ES-I3 (cell line): ENCODE data around the gene TTPAL.

Source experiments
- H3K36me3 ChIP-seq: 2 replicates; pipeline ENCODE4 v1.6.1; 2013; ENCODE audit warnings: mild to moderate bottlenecking, low read length, control low read depth, moderate library complexity; ENCODE audit not compliant: insufficient read depth
- H3K4me1 ChIP-seq: 2 replicates; pipeline ENCODE4 v1.6.1; 2013; ENCODE audit warnings: mild to moderate bottlenecking, control low read depth, low read length; ENCODE audit not compliant: insufficient read depth
- H3K9ac ChIP-seq: 2 replicates; pipeline ENCODE4 v1.6.1; 2013; ENCODE audit warnings: low read depth, mild to moderate bottlenecking, low read length, moderate library complexity
- H3K9me3 ChIP-seq: 2 replicates; pipeline ENCODE4 v1.6.1; 2013; ENCODE audit warnings: mild to moderate bottlenecking, low read length, moderate library complexity; ENCODE audit not compliant: control insufficient read depth, insufficient read depth

The TTPAL gene

GRCh38 chr20:44540834-44541233 is 65.2 kb downstream of the TTPAL start:
- no peaks in the 10 kb centered on the region for H3K9me3 ChIP-seq
- H3K9ac ChIP-seq, result no peak overlapping the region
- H3K36me3 ChIP-seq, result no peaks in the 10 kb centered on the region
- peaks cover 7% of the 10 kb centered on the region for H3K4me1 ChIP-seq

DNA sequence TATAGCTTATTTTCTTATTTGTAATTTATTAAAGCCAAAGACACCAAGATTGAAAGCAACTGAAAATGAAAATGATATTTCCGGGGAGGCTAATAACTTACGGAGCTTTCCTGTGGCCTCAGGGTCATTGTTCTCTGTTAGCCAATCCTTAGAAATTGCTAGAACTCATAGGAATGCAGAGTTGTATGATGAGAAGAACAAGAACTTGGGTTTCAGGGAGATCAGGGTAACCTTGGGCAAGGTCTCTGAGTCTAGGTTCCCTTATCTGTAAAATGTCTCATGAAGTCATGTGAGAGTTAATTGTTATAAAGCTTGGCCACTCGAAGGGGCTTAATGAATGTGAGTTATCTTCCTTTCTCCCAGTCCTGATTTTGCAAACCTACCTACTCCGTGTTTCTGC is 66.3 kb downstream of the TTPAL start:
- Histone ChIP-seq H3K9me3 (no peaks in the 10 kb centered on the region), H3K4me1 (peaks cover 7% of the 10 kb centered on the region; the same call in 1 of the 2 replicates), H3K9ac (no peak overlapping the region), H3K36me3 (no peaks in the 10 kb centered on the region)

- H3K36me3 ChIP-seq, result no peaks in the 10 kb centered on the region
- no peaks in the 10 kb centered on the region for H3K9me3 ChIP-seq
- H3K4me1 ChIP-seq, result peaks cover 7% of the 10 kb centered on the region; the same call in 1 of the 2 replicates
- H3K9ac ChIP-seq, result no peak overlapping the region
These were observed 67.2 kb downstream of the TTPAL start for GRCh38 chr20:44542890-44543289.

DNA sequence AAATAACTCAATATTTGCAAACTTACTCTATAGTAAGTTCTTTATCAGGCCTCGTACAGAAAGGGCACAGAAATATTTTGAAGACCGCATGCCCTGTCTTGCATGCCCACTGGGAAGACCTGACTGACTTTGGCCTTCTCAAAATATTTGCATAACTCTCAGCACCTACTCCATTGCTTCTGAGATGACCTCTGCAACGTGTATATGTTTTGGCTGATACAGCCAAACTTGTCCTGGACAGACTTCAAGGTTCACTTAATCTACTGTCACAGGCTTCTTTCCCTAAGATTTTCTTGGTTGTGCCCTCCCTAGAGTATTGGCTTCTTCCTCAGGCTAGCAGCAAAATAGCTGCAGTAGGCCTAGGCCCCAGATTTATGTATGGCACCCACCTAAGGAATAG is 67.7 kb downstream of the TTPAL start:
- Histone ChIP-seq H3K4me1 (peaks cover 9% of the 10 kb centered on the region), H3K9me3 (no peaks in the 10 kb centered on the region), H3K36me3 (no peaks in the 10 kb centered on the region), H3K9ac (no peak overlapping the region)
